Measurements from ENCODE around the gene BHLHA15. TPM values are rescaled to one million over a fixed set of nuclear protein-coding genes. Genes with fewer than 3 reads are reported as not detected.

Gene BHLHA15
- total and polyA plus RNA-seq, 2 donors (not counting 1 experiment from before 2014, with no cell fraction given) = 0.33 TPM; not detected in 1

DNA sequence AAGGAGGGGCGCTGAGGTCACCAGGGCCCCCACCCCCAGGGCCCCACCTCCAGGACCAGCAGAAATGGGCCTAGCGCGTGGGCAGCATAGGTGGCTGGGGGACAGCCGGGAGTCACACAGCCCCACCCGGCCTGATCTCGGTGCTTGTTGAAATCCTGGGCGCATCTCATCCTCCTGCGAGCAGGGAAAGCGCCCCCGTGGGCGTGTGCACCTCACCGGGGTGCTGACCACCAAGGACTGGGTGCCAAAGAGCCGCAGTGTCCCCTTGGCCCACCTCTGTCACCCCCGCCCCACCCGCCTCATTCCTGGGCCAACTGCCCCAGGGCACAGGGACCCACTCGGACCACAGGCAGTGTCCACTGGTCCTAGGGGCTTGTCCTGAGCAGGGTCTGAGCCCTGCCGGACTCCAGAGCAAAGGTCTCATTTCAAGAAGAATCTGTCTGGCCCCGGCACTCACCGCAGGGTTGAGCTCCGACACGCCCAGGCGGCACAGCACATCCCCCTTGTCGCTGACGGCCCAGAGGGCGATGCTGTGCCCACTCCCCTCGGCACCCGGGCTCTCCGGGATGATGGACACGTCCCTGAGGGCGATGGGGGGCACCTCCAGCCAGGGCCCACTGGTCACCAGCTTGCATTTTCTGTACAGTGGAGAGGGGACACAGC is 11.4 kb downstream of the BHLHA15 start:
- H3K4me1 ChIP-seq (ENCODE audit: control insufficient read depth, extremely low read depth, insufficient read depth, low read length) = no peaks in the 10 kb centered on the region
- H3K27me3 ChIP-seq (ENCODE audit: control insufficient read depth, insufficient read depth, low read length) = no peaks in the 10 kb centered on the region
- H3K27ac ChIP-seq (ENCODE audit: insufficient read depth, low read length) = no peak overlapping the region
- H2AFZ ChIP-seq (ENCODE audit: low read length) = no peak overlapping the region
- no peak for DNase-seq (ENCODE audit: low read depth in 2 of 2)
- H3K4me2 ChIP-seq (ENCODE audit: extremely low read depth, insufficient read depth, low read length) = no peak overlapping the region
- no peak overlapping the region for H3K9ac ChIP-seq (ENCODE audit: insufficient read depth, low read length)
- no peaks in the 10 kb centered on the region for H3K9me3 ChIP-seq (ENCODE audit: control insufficient read depth, insufficient read depth, low read depth, low read length)
- H4K20me1 ChIP-seq (ENCODE audit: control insufficient read depth, extremely low read depth, insufficient read depth, low read length) = no peaks in the 10 kb centered on the region
- no peaks in the 10 kb centered on the region for H3K79me2 ChIP-seq (ENCODE audit: control insufficient read depth, insufficient read depth, low read length)
- no peak overlapping the region for H3K4me3 ChIP-seq (replicated peaks in 1 of 4; ENCODE audit: control extremely low read depth in 1 of 4, insufficient read depth in 1 of 4, low read depth in 3 of 4, low read length in 4 of 4)
- TF ChIP-seq, protein P1, sequence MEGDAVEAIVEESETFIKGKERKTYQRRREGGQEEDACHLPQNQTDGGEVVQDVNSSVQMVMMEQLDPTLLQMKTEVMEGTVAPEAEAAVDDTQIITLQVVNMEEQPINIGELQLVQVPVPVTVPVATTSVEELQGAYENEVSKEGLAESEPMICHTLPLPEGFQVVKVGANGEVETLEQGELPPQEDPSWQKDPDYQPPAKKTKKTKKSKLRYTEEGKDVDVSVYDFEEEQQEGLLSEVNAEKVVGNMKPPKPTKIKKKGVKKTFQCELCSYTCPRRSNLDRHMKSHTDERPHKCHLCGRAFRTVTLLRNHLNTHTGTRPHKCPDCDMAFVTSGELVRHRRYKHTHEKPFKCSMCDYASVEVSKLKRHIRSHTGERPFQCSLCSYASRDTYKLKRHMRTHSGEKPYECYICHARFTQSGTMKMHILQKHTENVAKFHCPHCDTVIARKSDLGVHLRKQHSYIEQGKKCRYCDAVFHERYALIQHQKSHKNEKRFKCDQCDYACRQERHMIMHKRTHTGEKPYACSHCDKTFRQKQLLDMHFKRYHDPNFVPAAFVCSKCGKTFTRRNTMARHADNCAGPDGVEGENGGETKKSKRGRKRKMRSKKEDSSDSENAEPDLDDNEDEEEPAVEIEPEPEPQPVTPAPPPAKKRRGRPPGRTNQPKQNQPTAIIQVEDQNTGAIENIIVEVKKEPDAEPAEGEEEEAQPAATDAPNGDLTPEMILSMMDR (conservative IDR thresholded peaks at IDR 0.05 in 1 of 2, IDR thresholded peaks at IDR 0.05 in 1 of 2; ENCODE audit: low read depth in 1 of 2, low read length in 2 of 2) = no peak
- TF ChIP-seq EZH2 (IDR thresholded peaks at IDR 0.05; ENCODE audit: low read length, missing control alignments) = no peak
- peaks cover 3% of the 10 kb centered on the region for H3K36me3 ChIP-seq (ENCODE audit: control insufficient read depth, insufficient read depth, low read length)

DNA sequence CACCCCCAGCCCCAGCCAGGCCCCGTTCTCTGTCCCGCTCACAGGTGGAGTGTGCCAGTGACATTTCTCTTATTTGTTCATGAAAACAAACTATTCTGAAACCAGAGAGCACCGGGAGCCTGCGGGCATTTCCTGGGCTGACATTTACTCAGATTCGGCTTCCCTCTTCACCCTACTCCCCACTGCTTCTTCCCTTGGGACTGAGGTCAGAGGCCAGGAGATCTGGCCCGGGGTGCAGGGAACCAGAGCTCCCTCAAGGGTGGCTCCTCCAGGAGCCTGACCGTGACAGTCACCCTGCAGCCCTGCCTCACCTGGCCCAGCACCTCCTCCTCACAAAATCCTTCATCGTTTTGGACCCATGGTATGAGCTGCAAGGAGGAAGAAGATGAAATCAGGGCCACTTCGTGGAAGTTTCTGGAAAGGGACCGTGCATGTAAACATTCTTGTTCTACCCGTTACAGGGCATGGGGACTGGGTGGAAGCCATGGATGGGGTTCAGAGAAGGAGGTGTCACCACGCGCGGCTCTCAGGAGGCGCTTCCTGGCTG is 12.2 kb downstream of the BHLHA15 start:
- no peak for DNase-seq (ENCODE audit: low read depth in 2 of 2)
- peaks cover 4% of the 10 kb centered on the region for H3K36me3 ChIP-seq (ENCODE audit: control insufficient read depth, insufficient read depth, low read length)
- H3K4me2 ChIP-seq (ENCODE audit: extremely low read depth, insufficient read depth, low read length) = no peak overlapping the region
- H3K27me3 ChIP-seq (ENCODE audit: control insufficient read depth, insufficient read depth, low read length) = no peaks in the 10 kb centered on the region
- H2AFZ ChIP-seq (ENCODE audit: low read length) = no peak overlapping the region
- no peaks in the 10 kb centered on the region for H4K20me1 ChIP-seq (ENCODE audit: control insufficient read depth, extremely low read depth, insufficient read depth, low read length)
- TF ChIP-seq, protein P1 (conservative IDR thresholded peaks at IDR 0.05 in 1 of 2, IDR thresholded peaks at IDR 0.05 in 1 of 2; ENCODE audit: low read depth in 1 of 2, low read length in 2 of 2) = no peak
- TF ChIP-seq EZH2 (IDR thresholded peaks at IDR 0.05; ENCODE audit: low read length, missing control alignments) = no peak
- no peaks in the 10 kb centered on the region for H3K9me3 ChIP-seq (ENCODE audit: control insufficient read depth, insufficient read depth, low read depth, low read length)
- H3K27ac ChIP-seq (ENCODE audit: insufficient read depth, low read length) = no peak overlapping the region
- H3K79me2 ChIP-seq (ENCODE audit: control insufficient read depth, insufficient read depth, low read length) = no peaks in the 10 kb centered on the region
- no peaks in the 10 kb centered on the region for H3K4me1 ChIP-seq (ENCODE audit: control insufficient read depth, extremely low read depth, insufficient read depth, low read length)
- H3K4me3 ChIP-seq (replicated peaks in 1 of 4; ENCODE audit: control extremely low read depth in 1 of 4, insufficient read depth in 1 of 4, low read depth in 3 of 4, low read length in 4 of 4) = no peak overlapping the region
- no peak overlapping the region for H3K9ac ChIP-seq (ENCODE audit: insufficient read depth, low read length)

DNA sequence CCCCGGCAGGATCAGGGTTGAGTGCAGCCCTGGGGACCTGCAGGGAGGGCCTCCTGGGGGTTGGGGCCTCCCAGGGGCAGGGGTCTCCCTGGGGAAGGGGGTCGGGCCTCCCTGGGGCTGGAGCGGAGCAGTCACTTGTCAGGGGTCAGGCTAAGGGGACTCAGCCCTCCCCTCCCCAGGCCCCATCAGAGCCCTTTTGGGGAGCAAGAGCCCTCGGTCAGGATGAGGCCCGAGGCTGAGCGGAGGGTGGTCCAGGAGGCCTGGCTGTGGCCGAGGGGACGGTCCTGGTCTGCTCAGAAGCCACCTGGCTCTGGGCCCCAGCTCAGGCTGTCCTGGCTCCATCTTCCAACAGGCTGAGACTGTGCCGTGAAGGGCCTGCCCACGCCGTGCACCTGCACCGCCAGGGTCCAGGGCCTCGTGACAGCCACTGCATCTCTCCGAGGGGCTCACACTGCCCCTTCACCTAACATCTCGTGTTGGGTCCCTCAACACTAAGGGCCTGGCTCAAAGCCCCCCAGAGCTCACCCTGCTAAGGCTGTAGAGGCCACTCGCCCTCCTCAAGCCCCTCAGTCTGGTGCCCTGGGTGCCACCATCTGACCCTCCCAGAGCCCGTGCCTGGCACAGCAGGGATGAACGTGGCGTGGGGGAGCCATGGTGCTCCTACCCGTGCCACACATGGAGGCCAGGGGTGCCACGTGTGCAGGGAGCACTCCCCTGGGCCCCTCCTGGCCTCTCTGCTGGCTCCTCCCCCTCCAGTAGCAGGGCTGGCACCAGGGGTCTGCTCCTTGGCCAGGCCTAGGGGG is 12.9 kb downstream of the BHLHA15 start:
- no peak overlapping the region for H3K4me3 ChIP-seq (replicated peaks in 1 of 4; ENCODE audit: control extremely low read depth in 1 of 4, insufficient read depth in 1 of 4, low read depth in 3 of 4, low read length in 4 of 4)
- TF ChIP-seq EZH2 (IDR thresholded peaks at IDR 0.05; ENCODE audit: low read length, missing control alignments) = no peak
- TF ChIP-seq, protein P1 (conservative IDR thresholded peaks at IDR 0.05 in 1 of 2, IDR thresholded peaks at IDR 0.05 in 1 of 2; ENCODE audit: low read depth in 1 of 2, low read length in 2 of 2) = no peak
- H2AFZ ChIP-seq (ENCODE audit: low read length) = no peak overlapping the region
- H3K9me3 ChIP-seq (ENCODE audit: control insufficient read depth, insufficient read depth, low read depth, low read length) = no peaks in the 10 kb centered on the region
- no peaks in the 10 kb centered on the region for H3K79me2 ChIP-seq (ENCODE audit: control insufficient read depth, insufficient read depth, low read length)
- H3K9ac ChIP-seq (ENCODE audit: insufficient read depth, low read length) = no peak overlapping the region
- DNase-seq (ENCODE audit: low read depth in 2 of 2) = no peak
- no peaks in the 10 kb centered on the region for H3K27me3 ChIP-seq (ENCODE audit: control insufficient read depth, insufficient read depth, low read length)
- no peak overlapping the region for H3K4me2 ChIP-seq (ENCODE audit: extremely low read depth, insufficient read depth, low read length)
- H3K4me1 ChIP-seq (ENCODE audit: control insufficient read depth, extremely low read depth, insufficient read depth, low read length) = no peaks in the 10 kb centered on the region
- H4K20me1 ChIP-seq (ENCODE audit: control insufficient read depth, extremely low read depth, insufficient read depth, low read length) = no peaks in the 10 kb centered on the region
- H3K27ac ChIP-seq (ENCODE audit: insufficient read depth, low read length) = no peak overlapping the region
- H3K36me3 ChIP-seq (ENCODE audit: control insufficient read depth, insufficient read depth, low read length) = peaks cover 4% of the 10 kb centered on the region
